Endothelial cell of hepatic sinusoid (primary cell): ENCODE measurements around the gene MCC.

Source experiments
- in situ Hi-C: cut with HindIII; loops from 2 replicates; pipeline ENCODE4 v1.10.0; 2017; ENCODE audit warnings: low sequenced_read_pairs

Gene MCC

DNA sequence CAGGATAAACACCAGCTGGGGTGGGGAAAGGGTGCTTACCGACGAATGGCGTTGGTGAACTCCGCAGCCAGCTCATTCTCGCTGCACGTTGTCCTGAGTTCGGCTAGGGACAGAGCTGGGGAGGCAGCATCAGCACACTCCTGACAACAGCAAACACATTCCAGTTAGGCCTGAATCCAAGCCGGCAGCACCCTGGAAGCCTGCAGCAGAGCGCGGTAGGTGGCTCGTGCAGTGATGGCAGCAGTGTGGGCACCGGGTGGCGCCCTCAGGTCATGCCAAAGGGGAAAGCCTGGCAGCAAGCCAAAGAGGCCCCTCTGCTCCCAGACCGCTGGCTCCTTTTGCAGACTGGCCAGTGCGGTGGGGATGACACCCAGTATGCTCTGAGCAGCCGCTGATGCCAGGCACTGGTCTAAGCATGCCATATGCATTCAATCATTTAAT is 444.7 kb downstream of the MCC start:
- in situ Hi-C loops = no loop called here

DNA sequence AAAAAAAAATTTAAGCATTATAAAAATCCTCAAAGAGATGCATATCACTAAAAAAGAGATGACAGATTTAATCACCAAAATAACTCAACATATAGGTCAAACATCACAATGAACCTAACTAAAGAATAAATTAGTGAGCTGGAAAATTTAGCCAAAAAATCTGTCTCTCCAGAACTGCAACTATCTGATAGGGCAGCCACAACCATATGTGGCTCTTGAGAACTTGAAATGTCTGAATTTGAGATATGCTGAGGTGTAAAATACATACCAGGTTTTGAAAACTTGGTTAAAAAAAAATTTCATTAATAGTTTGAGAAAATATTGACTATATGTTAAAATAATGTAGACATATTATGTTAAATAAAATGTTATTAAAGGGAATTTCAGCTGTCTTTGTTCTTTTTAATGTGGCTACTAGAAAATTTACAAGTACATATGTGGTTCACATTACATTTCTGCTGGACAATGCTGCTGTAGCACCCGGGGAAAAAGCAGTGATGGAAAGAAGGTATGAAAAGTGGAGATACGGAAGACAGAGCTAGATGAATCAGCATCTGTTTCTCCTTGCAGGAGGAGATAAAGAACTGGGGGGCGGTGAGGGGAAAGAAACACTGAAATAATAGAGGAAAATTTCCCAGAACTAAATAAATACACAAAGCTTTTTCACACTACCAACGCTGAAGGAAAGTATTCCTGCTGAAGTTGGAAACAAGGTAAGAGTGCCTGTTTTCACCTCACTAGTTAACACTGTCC is 445.6 kb downstream of the MCC start:
- in situ Hi-C loops = no loop called here

DNA sequence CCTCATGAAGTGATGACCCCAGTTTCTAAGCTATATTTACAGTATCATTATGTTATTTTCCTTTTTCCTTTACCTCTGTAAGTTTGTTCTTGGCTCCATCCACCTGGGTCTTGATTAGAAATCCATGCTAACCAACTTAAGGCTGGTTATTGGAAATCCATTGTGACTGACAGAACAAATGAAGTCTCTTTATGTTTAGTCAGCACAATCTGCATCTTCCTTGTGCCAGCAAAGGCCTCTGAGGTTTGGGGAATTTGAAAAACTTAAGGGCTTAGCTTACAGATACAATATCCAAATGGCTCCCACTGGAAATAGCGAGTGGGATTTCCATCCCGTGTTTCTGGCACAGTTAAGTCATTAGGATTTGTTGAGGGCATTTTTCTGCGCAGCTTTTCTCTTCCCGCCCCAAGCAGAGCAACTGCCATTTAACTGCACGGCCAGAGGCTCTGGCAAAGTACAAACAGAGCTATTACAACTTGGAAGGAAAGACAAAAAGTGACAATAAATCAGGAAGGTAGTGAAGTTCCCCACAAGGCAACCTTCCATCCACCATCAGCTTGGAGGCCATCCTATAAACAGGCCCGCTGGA is 447.5 kb downstream of the MCC start:
- in situ Hi-C loops = no loop called here

DNA sequence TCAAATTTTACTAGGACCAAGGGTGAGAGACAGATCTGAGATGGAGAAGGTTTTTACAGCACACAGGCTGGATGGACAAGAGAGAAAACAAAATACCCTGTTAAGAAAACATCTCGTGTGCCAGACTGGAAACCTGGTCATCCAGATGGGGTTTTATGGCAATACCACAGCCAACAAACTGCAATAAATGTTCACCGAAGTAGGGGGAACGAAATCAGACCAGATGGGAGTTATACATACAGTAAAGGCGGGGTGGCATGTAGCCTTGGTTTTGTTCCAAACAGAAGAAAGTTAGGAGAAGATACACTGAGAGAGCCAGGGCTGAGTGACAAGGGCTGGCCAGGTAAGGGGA is 448.3 kb downstream of the MCC start:
- in situ Hi-C loops = no loop called here

DNA sequence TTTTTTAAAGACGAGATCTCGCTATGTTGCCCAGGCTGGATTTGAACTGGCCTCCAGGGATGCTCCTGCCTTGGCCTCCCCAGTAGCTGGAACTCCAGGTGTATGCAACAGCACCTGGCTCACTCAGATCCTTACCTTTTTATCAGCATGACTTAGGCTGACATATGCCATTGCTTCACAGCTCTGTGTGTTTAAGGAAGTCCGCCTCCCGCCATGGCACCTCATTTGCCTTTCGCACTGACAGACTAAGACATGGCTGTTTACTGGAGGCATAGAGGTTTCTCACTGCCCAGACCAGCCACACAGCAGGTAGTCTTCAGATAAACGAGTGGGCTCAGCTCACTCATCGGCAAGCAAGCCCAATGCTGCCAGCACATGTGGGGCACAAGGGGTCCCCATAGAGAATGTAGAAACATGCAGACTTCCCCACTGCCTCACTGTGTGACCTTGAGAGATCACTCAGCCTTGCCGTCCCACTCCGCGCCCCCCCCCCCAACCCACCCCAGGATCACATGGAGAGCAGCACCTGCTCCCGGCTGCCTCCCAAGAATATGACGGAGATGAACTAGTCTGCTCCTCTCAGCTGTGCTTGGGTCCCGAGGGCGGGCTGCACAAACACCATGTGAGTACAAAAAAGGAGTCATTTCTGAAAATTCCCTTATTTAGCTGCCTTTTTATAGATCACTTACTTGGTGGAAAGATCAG is 448.9 kb downstream of the MCC start:
- in situ Hi-C loops = no loop called here

DNA sequence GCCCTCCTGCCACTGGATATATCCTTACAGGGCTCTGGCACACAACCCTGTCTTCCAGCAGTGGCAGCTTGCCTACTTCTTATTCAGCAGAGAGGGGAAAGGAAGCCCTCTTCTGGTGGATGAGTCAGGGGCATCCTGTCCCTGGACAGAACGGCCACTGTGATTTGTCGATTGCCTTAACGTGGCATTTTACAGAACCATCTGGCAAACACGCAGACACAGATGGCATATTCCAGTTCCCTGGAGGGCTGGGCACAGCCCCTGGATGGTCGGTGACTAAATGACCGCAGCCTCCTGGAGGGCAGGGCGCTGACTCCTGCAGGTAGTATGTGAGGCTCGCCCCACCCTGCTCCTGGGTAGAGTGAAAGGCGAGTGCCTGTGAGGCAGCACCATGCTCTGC is 449.5 kb downstream of the MCC start:
- in situ Hi-C loops = no loop called here

DNA sequence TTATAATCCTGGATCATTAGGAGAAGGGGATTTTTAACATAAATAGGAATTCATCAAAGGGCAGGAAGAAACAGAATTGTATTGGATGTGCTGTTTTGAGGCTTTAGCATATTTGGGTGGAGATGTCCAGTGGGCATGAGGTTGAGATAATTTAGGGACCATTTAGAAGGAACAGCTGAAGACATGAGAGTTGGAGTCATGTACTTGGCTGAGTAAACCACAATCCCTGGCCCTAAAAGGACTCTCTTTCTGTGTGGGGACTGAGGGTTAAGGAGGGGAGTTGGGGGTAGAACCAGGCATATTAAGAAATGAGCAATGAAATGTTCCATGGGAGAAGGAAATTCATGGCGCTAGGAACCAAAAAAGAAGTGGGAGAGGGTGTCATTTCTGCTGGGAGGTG is 450.1 kb downstream of the MCC start:
- in situ Hi-C loops = no loop called here

DNA sequence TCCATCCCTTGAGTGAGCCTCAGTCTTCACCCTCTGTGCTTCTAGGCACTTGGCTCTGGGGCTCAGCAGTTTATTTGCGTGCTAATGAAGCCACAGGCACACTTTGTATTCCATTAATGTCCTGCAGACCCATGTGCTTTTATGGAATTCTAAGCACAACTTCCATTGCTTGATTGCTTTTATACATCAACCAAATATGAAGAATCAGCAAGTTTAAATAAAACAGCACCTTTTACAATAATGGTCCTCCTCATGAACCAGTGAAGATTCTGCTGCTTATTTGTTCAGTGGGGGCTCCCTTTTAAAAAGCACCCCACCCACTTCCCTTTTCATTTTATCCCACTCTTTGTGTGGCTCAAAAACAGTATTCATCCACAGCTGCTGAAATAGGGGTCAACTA is 451.4 kb downstream of the MCC start:
- in situ Hi-C loops = no loop called here

DNA sequence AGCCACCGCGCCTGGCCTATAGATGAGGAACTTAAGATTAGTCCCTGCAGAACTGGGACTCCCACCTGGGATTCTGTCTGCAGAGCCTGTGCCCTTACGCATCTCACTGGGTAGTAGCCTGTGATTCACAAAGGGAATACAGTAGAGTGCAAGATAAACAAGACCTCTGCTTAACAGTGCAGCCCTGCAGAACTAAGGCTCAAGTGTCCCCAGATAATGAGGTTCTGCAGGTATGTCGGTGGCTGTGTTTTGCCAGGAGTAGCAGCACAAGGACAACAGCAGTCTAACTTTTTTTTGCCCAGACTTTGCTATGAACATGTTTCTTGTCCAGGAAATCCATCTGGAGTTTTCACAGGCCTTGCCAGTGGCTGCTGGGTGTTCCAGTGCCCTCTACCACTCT is 451.9 kb downstream of the MCC start:
- in situ Hi-C loops = no loop called here

DNA sequence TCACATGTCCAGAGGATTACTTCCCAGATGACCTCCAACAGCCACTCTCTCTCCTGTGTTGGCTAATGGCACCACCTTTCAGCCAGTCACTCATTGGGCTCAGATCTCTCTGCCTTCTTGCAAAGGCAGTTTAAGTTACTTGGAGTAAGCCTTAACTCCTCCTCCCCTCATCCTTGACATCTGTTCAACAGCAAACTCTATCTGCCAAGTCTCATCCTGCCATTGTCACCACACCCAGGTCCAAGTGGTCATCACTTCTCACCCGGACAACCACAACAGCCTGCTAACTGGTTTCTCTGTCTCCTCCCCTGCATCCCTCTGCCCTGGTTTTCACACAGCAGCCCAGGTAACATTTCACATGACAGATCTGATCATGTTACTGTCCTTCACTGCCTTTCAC is 453.2 kb downstream of the MCC start:
- in situ Hi-C loops = no loop called here

DNA sequence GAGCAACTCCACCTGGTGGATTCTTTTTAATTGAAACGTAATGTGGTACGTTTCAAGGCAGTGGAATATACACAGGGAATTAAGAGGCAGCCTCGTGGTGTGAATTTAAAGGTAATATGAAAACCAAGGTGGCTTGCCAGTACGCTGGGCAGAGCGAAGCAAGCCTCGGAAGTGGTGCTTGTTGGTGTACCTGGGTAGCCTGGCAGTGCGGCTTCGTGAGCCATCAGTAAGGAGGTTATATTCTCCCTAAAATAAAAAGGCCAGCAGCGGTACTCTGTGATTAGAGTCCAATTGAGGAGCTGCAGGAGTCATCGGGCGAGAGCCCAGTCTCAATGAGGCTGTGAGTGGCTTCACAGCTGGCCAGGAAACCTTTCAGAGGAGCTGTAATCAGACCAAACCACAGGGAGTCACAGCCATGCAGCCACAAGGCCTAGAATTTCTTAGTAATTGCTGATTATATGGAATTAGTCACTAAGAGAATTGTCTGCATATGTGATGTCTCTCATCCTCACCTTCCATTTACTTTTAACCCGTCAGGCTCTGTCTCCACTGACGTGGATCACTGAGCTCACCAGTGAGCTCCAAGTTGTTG is 454.0 kb downstream of the MCC start:
- in situ Hi-C loops = no loop called here

DNA sequence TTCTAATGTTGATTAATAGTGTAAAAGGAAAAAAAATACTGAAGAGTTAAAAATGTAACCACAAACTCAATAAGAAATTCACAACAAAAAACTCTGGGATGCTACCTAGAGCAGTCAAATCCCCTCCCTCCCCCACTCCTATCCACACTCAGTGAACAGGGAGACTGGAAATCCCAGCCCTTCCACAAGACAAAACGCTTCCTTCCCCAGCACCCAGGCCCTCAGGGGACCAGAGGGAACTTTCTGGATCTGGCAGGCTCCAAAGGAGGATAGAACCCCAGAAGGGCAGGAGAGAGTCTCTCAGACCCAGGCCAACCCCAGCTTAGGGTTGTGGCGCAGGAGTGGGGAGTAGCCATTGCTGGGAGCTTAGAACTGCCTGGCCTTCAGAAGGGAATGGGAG is 456.7 kb downstream of the MCC start:
- in situ Hi-C loops = no loop called here

DNA sequence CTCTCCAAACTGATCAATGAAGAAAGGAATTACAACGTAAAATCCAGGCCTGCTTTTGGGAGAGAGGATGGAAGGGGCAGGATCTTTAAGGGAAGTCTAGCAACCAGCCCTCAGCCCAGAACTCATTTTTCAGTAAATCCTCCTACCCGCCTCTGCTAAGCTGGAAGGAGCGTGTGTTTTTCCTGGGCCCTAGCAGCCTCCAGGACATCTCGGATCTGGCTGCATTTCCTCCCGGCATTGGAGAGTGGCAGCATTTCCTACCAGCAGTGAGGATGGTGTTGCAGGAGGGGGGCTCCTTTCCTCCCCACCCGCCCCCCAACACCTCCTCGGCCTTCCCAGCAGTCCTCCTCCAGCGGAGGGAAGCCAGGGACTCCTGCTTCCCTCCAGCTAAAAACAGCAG is 457.1 kb downstream of the MCC start:
- in situ Hi-C loops = no loop called here

DNA sequence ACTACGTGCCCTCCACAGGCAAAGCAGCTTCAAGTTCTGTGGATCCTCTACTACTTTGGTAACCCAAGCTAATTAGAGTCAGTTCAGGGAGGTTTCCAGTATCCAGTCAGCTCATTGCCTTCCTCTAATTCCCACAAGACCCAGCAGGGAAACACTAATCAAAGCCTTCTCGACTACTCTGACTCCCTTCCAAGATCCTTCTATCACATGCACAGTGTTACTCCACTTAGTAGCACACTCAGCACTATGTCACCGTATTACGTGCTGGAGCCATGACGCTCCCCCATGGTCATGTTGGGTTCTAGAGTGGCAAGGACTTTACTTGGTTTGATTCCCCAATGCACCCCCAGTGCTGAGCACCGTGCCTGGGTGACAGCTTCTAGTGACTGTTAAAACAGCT is 458.6 kb downstream of the MCC start:
- in situ Hi-C loops = no loop called here

DNA sequence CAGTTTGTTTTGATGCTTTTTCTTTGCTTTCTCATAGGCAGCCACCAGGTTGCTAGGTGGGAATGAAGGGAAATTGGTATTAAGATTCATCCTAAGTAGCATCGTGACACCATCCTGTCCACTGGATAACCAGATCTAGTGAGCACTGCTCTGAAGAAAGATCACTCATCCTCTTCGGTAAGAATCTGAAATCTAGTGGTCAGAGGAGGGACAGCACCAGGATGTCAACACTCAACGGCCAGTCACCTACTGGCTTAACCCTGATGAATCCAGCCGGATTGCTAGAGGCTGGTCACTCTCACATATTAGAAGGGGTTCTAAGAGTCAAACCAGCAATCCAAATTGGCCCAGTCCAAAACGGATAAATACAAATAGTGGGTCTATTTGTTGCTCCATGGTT is 460.8 kb downstream of the MCC start:
- in situ Hi-C loops = no loop called here

DNA sequence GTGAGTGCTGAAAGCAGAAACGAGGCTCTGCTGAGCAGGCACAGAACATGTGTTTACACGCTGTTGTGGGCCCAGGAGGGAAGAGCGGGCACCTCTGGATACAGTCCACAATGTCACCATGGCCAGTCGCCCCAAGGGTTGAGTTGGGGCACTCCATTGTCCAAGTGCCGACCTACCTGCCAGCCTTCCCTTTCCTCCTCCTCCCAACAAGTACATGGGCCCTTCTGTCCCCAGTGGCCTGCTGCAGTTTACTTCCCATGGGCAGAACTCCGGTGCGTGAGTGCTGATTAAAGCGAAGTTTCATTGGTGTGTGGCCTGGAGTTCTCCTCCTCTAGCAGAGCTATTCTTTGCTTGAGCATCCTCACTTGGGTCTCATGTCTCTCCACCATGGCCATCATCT is 461.2 kb downstream of the MCC start:
- in situ Hi-C loops = no loop called here

DNA sequence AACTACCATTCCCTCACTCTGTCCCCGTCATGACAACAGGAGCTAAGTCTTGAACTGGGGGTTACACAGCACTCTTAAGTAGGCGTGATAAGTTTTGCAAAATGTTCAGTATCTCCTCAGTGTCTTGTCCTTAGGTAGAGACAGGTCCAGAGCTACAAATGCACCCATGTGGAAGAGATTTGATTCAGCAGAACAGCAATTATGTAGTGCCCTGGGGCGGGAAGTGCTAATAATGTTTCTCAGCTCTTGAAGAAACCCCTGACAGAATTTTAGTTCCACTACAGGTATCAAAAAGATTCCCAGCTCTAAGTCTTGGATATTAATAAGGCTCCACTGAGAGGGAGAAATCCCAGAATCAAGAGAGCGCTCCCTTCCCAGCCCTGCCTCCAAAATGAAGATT is 462.0 kb downstream of the MCC start:
- in situ Hi-C loops = no loop called here

DNA sequence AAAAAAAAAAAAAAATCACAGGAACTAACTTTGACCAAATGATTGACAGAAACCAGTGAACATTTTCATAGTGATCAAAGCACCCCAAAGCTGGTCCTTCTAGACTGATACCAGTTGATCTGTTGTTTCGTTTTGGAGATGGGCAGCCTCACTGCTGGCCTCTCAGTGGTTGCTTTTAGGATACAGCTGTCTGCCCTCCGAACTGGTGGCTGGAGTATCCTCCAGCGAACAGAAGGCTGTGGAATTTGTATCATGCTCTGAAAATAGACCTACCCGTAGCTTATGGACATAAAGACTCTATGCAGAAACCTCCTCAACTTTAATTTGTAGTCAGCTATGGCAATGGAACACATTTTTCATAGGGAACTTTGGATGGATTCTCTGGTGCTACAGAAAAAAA is 462.7 kb downstream of the MCC start:
- in situ Hi-C loops = no loop called here

DNA sequence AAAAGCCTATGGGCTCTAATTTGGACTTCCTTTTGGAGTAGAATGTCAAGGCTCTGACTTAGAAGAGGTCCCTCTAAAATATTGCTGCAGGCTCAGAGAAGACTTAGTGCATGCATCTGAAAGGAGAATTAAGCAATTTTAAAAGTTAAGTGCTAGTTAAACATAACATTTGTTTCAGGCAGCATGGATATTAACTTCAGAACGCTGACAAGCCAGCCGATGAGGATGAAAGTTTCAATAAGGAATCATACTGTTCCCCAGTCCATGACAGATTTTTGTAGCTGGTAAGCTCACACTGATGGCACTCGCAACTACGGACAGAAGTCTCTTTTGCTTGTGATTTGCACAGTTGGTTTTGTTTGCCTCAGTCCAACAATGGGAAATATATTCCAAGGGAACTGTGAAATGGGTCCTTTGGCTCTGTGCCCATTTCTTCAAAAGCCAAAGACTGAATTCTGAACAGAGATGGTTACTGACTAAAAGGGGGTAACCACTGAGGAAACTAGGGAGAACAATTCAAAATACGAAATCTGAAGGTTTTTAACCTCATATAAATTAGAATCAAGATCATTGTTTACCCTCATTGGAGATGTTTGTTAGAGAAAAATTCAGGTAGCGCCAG is 464.1 kb downstream of the MCC start:
- in situ Hi-C loops = no loop called here

DNA sequence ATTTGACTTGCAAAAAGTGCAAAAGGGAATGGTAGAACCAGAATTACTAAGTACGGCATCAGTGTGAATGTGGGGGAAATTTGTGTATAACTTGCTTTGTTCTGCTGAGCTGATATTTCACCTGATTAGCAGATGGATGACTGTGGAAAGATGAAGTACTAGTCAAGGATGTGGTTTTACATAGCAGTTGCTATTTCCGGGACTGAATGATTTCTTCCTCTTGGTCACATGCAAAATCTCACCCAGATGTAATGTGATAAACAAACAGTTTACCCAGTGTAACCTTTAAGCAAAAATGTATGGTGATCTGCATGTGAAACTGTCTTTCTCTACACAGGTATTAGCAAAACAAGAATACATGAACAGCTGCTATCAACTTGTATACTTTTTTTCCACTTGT is 465.6 kb downstream of the MCC start:
- in situ Hi-C loops = no loop called here

DNA sequence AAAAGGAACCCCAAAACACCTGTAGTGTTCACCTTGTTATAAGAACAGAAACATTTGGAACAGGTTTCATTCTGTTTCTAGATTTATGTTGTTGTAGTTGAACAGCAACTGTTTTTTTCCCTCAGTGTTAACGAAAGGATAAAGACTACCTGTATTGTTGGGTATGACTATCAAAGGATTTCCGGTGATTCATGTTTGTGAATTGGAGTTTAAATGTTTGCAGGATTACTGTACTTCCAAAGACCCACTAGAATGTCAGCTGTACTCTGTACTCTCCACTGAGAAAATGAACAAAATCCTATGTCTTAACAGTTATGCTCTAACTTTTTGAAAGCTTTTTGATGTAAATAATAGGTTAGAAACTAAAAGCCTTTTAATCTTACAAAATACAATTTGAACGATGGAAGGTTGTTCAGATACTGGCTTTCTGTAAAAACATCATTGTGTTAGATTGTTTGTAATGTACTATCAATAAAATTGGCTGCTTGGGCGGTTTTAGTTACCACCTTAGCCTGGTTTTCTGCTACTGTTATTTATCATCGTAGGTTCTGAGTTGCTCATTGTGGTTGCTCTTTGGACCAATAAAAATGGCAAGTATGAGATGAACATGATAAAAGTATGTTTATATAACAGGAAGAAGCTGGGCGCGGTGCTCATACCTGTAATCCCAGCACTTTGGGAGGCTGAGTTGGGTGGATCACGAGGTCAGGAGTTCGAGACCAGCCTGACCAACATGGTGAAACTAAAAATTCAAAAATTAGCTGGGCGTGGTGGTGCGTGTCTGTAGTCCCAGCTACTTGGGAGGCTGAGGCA is 467.6 kb downstream of the MCC start:
- in situ Hi-C loops = no loop called here
